NCI-H1930 (cell line): Measurements from ENCODE around the gene RNF19B.

Experiments
- DNase-seq, 2 experiments: peaks; one replicate each; lab custom pipeline; 2025; lab: John Stamatoyannopoulos, UW

Gene RNF19B

DNA sequence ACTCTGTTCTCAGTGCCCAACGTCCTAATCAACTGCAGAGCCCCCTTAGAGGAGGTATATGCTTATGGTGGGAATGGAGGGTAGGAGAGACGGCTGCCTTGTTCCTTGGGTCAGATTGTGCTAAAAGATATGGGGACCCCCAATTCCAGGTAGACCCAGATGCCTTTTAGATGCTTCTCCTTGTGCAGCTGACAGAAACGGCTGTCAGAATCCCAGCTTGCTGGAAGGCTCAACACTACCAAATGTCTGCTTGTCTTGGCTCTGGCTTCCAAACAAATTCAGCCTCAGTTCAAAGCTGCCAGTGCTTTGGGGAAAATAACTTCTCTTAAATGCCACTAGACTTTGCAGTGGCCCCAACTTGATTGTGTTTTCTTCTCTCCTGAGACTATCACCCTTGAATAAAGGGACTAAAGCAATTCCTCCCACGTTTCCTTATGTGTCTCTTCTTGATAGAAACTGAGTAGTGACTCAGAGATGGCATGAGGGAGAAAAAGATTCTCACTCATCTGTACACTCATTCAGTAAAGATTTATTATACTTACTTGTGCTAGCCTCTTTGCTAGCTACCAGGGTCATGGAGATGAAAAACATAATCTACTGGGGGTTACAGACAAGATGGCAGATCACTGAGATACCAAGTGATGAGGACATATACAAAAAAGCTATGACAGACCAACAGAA, 3.4 kb upstream of the RNF19B start:
- DNase-seq = no peak

DNA sequence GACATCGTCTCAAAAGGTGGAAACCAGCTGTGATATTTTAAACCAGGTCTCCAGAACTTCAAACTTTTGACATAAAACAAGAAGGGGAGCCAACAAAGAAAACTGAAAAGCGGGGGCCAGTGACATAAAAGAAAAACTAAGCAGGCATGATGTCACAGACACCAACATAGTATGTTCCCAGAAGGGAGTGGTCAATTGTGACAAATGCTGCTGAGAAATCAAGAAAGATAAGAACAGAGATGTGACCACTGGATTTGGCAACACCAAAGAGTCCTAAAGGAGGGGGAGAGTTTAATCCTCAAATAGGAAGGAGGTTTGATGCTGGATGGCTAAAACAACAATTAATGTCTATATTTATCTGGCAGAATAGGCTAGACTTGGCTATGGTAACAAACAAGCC, 2.3 kb upstream of the RNF19B start:
- DNase-seq = no peak

DNA sequence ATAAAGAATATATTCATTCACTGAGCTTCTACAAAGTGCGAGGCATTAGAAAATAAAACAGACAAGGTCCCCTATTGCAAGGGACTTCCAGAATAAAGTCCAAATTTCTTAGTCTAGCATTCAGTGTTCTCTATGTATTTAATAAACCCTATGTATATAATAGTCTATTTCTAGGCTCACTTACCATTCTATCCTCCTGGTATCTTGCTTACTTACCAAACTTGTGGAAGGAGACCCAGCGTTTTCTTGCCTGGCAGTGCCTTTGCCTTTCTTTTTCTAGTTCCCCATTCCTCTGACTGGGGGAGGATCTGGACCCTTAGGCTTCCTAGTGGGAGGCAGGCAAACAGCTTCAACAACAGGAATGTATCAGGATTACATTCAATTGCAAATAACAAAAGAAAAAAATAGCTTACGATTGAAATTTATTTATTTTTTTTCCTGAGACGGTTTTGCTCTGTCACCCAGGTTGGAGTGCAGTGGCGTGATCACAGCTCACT, 690 bp upstream of the RNF19B start:
- DNase-seq = no peak

DNA sequence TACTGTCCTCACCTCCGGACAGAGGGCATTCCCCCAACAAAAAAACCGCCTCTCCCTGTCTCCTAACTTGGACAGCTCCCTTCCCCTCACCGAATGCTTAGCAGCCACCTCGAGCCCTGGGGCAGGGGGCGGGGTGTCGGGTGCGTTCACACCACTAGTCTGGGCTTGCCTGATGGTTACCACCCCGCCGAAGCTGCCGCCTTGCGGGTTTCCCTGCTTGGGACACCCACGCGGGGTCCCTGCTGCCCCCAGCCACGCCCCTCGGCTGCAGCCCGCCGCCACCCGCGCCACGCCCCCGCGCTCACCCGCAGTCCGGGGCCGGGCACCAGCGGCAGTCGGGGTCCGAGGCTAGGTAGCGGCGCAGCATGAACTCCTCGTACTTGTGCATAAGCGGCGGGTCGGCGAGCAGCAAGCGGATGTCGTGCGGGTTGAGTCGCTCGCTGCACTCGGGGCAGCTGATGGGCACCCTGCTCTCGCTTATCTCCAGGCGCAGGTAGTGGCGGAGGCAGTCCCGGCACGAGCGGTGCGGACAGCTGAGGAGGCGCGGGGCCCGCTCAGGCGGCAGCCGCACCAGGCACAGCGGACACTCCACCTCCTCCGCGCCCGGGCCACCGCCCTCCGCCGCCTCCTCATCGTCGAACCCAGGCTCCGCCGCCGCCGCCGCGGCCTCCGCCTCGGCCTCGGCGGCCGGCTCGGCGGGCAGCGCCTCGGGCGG, 706 bp downstream of the RNF19B start:
- DNase-seq = no peak

DNA sequence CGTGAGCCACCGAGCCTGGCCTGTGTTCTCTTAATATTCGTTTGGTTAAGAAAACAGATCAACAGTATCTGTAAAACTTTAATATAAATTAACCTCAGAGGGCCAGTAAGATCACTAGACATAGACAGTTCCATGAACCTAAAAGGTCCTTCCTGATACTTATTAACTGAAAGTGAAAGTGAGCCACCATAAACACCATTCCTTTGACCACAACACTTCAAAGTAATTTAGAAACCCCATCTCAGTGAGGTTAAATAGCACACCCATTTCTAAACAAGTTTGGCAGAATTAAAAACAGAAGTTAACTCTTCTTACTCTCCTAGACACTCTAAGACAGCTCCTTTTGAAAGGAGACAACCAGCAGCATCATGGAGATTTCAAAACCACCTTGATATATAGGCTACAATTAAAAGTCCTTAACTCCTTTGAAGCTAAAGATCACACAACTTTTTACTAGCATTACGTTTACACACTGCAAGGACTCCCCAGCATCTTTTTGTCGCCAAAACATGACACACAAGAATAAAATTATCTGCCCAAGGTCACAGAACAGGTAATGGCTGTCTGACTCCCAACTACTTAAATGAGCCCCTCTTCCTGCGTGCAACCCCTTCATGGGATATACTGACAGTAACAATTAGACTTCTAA, 2.2 kb downstream of the RNF19B start:
- no peak for DNase-seq

DNA sequence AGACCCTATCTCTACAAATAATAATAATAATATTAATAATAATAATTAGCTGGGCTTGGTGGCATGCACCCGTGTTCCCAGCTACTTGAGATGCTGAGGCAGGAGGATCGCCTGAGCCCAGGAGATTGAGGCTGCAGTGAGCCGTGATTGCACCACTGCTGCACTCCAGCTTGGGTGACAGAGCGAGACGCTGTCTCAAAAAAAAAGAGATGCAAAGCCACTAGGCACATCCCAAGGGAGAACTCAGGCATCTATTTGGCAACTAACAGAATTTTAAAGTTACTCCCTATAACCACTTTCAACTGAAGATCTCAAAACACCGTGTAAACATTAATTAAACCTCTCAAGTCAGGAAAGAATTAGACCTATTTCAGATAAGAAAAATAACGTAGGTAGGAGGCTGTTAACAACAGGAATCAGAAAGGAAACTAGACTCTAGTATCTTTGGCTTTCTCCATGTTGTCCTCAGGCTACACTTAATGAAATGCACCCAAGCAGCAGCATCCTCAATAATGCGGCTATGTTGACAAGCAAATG, 3.7 kb downstream of the RNF19B start:
- DNase-seq = no peak

DNA sequence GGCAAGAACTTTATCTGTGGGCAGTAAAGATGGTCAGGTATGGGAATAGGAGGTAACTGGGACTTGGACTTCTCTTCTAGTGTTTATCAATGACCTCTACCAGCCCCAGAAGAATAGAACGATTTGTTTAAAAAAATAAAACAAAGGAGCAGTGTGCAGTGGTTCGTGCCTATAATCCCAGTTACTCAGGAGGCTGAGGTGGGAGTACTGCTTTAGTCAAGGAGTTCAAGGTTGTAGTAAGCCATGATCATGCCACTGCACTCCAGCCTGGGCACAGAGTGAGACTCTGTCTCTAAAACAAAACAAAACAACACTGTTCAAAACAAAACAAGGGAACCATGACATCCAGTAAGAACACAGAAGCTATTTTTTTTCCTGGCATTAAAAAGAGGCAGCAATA, 4.3 kb downstream of the RNF19B start:
- DNase-seq = no peak

DNA sequence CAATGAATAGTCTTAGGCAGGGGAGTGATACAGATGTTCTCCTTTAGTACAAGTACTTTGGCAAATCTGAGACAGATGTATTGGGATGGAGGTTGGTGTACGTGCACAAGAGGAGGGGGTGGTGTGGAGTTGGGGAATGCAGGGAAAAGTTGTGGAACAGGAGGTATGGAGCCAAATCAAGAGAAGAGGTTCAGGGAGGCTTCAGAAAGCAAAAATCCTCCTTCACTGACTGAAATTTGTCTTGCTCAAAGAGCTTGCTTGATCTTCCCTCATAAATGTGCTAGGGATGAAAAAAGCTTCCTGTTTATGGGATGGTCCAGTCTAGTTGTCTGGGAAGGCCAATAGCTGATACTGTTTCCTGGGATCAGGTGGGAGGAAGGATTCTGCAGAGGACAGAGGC, 5.8 kb downstream of the RNF19B start:
- no peak for DNase-seq

DNA sequence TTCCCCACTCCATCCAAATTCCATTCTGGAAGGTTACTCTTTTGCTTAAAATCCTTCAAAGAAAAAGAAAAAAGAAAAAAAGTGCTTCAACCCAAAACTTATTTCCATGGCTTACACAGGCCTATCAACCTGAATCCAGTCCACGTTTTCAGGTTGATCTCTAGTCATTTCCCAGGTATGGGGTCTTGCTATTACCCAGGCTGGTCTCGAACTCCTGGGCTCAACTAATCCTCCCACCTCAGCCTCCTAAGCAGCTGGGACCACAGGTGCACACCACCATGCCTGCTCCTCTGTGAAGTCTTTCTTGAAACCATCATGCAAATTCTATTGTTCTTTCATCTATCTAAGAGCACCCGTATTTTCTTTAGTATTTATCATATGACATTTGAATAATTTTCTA, 7.6 kb downstream of the RNF19B start:
- no peak for DNase-seq

DNA sequence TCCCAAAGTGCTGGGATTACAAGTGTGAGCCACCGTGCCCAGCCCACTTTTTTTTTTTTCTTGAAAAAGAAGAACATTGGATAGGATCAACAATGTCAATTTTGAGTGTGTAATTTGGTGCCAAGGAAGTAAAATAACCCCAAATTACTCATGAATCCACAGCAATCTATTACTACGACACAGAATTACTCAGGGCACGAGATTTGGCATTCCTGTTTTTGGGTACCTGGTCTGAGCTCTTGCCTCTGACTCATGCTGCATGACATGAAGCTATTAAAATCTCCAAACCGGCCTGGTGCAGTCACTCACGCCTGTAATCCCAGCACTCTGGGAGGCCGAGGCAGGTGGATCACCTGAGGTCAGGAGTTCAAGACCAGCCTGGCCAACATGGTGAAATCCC, 10.4 kb downstream of the RNF19B start:
- no peak for DNase-seq

DNA sequence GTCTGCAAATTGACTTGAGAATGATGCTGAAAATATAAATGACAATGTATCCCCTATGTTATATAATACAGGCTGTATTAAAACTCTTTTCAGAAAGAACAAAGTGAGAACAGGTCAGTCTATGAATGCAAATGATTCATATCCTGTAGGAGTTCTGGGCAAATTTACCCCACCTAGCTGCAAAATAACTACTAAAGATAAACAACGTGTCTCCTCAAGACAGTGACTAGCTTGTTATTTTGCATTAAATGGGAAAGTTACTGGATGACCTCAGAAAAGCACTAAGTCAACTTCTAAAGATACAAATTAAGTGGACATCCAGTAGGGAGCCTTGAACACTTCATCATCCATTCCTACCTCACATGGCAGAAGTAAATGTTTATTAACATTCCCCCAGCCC, 11.1 kb downstream of the RNF19B start:
- no peak for DNase-seq

DNA sequence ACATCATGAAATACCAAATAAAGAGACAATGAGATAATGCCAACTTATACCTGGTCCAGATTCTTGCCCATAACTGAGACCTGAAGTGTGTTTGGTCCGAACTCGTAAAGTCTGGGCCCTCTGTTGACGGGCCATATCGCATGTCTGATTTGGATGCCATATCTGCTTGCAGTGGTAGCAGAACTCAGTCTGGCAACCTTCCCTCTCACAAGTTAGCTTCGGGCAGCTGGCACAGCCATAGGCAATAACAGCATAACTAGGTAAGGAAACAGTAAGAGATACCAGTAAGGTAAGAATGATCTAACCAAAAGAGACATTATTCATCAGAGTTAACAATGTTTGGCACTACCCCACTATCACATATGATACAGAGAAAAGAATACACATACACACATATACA, 15.1 kb downstream of the RNF19B start:
- no peak for DNase-seq

DNA sequence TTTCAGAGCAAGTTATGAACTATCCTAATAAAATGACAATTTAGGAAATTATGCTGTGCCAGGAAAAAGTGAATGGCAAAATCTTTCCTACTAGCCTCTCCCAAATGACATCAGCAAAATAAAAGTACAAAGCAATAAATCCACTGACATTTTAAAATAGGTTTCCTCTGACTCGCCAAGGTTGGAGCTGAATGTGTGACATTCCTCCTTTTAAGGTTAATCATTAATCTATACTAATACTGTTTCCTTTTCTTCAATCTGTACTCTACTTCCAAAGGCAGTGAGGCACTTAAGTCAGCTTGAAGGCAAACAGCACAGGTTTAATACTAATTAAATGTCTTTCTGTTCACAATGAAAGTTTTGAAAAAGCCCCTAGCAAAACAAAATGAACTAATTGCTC, 15.7 kb downstream of the RNF19B start:
- no peak for DNase-seq

DNA sequence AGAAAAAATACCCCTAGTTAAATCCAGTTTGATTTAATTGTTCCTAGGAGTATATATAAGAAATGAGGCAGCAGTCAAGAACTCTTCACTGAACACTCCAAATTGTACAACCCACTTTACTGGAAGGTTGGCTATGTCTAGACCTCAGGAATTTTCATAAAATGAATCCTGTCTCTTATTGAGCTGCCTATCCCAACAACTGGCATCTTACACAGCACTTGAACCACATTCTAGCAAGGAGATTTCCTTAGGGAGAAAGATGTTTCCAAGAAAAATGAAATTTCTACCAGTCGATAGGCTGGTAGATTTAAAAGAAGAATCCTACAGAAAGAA, 16.3 kb downstream of the RNF19B start:
- DNase-seq = no peak

DNA sequence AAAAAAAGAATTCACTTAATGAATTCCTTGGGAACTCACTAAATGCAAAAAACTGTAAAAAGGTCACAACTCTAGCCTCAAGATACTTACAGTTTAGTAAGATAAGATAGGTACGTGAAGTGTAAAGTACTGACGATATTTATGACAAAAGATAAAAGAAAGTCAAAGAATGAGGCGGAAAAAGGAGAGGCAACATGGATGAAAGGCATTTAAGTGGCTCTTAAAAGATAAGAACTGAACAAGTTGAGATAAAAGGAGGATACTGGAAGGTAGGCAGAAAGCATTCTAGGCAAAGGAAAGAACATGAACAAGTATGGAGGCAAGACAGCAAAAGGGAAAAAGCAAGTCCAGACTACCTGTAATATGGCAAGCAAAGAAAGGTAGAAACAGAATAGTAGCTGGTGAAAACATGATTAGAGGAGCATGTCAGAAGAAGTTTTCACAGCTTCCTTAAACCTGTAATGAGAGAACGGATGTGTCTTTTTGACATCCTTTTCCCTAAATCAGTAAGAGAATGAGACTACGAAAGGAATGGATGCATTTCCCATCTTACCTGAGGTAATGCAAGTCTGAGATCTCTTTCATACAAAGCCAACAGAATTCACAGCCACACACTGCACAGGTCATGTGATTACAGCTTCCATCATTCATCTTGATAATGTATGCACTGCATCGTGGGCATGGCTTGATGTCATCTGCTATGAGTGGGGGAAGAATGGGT, 16.8 kb downstream of the RNF19B start:
- no peak for DNase-seq

DNA sequence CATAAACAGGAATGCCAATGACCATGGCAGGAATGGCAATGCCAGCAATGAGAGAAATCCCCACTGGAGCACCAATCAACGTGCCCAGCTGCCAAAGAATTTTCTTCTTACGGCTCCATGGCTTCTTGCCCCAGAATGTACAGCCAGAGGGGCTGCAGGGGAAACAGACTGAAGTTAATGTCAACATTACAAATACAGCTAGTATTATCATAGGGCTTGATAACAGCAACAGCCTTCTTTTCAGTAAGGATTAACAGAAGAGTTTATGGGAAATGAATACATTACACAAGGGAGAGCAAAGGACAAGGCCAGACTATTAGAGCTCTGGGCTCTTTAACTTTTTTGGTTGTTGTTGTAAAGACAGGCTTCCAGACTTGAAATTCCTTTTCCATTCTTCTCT, 18.2 kb downstream of the RNF19B start:
- DNase-seq = no peak

DNA sequence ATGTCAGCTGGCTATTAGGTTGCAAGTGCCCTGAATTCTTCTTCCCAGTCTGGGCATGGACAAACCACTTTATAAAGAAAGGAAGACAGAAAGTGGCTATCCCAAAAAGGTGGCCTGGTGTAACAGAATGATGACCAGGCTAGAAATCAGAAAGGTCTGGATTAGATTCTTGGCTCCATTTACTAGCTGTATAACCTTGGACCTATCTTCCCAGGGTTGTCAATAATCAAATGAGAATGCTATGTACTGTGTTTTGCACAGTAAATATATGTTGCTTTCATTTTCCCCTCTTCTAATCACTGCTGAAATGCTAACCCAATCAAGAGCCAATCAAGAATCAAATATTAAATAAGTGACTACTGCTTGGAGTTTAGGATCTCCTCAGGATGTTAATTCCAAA, 20.4 kb downstream of the RNF19B start:
- DNase-seq = no peak

DNA sequence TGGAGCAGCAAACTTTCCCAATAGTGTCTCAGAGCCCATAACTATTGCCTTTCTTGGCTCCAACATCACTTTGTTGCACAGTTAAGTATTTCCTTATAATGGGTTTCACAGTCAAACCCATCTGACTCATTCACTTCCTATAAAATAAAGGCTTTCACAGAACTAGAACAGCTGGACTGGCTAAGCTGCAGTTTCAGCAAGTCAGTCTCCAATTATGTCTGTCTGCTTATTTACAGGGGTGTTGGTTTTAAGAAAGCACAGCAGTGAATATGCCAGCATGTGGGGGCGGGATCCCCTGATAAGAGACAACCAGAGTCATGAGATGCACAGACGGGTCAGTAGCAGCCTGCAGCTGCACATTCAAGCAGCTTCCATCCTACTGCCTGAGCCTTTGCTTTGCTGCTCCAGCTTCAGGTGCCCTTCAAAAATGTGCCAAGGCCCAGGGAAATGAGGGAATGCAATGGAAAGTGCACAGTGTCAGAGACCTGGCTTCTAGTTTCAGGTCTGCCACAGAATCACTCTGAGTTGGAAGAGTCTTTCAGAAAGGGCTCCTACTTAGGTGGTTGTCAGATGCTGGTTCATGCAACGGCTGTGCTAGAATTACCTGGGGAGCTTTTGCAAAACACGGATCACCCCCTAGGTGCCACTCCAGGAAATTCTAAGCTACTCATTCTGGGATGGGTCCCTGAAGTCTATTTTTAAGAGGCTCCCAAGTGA, 24.8 kb downstream of the RNF19B start:
- no peak for DNase-seq

DNA sequence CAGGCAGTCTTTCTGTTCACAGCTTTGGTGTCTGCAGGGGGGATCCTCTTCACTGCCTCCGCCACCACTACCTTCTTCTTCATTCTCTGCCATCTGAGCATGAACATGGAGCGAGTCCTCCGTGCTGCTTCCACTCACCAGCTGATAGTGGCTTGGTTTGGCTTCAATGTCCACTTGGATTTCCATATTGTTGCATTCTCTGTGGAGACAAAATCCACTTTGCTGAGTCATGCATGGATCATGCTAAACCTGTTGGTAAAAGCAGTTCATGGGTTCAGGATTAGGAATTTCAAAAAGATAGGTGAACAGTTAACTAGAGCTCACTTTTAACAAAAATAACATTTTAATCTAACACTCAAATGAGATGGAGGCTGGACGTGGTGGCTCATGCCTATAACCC, 27.5 kb downstream of the RNF19B start:
- no peak for DNase-seq

DNA sequence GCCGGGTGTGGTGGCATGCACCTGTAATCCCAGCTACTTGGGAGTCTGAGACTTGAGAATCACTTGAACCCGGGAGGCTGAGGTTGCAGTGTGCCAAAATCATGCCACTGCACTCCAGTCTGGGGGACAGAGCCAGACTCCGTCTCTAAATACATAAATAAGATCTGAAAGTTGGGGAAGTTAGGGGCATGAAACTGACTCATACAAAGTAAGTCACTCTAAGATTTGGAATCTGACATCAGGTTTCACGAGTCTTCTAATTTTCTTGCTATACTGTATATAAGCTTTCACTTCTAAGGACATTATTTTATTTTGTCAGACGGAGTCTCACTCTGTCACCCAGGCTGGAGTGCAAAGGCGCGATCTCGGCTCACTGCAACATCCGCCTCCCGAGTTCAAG, 30.1 kb downstream of the RNF19B start:
- no peak for DNase-seq

DNA sequence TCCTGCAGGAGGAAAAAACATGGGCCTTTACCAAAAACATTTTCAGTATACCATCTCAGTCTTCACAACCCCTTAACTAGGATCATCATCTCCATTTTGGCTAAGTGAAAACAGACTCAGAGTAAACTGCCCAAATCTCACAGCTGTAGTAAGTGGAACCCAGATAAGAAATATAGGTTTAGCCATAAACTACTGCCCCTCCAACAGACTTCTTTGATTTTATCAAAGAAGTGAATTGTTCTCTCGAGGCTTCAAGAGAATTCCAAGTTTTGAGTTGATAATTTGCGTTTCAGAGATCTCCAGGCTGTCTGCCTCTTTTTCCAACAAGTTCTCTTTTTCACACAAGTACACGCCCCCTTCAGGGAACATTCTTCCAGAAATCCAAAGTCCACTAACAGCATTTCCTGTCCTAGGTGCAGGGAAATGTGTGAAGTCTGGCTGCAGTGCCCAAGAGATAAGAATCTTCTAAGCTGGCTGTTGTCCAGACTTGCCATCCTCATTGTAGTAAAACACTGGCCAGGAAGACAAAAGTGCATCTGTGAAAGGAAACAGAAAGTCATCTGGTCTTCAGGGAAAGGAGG, 30.8 kb downstream of the RNF19B start:
- no peak for DNase-seq

DNA sequence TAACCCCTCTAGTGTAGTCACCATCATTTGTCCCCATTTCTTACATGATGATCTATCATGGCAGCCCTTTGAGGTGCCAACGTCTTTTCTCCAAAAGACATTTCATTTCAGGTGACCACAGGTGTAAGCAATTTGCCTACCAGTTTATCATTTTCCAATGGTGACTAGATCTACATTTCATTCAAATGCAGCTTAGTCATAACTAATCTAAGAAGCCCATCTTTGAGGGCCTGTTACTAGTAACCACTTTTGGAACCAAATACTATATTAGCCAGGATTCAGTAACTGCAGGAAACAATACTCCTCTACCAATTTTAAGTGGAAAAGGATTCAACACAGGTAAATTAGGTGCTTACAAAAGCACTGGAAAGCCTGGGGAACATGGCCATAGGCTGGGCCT, 32.8 kb downstream of the RNF19B start:
- DNase-seq = no peak
